Amygdala (tissue), 56 donors: ENCODE data around the gene MARCKS.

Experiments used
- DNase-seq, 56 donors: peaks; one replicate each; lab custom pipeline; 2025; lab: John Stamatoyannopoulos, UW

Gene MARCKS, protein sequence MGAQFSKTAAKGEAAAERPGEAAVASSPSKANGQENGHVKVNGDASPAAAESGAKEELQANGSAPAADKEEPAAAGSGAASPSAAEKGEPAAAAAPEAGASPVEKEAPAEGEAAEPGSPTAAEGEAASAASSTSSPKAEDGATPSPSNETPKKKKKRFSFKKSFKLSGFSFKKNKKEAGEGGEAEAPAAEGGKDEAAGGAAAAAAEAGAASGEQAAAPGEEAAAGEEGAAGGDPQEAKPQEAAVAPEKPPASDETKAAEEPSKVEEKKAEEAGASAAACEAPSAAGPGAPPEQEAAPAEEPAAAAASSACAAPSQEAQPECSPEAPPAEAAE

DNA sequence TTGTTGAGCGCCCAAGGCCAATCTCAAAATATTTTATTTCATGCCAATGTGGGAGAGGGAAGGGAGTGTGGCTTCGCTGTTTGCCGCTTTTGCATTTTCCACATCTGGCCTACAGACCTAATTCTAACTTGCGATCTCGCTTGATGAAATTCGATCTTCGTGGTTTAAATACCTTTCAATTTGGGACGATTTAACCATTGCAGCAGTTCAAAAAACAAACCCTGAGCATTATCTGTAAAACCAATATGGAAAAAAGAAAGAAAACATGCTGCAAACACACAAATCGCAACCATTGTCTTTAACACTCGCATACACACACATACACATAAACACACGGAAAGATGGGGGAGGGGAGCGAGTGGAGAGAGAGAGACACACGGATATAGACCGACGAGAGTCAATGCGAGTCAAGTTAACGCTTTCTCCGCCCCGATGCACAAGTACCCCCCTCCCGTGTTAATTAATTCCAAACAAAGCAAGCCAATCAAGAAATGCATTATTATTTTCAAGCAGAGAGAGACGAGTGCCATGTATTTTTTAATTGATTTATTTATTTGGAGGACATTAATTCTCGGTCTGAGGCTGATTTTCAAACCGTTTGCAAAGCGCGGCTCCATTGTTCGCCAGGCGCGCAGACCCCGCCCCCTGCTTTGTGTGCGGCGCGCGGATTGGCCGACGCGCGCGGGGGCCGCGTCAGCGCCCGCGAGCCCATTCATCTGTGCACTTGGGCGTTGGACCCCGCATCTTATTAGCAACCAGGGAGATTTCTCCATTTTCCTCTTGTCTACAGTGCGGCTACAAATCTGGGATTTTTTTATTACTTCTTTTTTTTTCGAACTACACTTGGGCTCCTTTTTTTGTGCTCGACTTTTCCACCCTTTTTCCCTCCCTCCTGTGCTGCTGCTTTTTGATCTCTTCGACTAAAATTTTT, at the start of gene MARCKS:
TSS of gene MARCKS (plus strand) at position 721 of the 931 bp plus-strand sequence. CDS start 401 bp downstream, outside the sequence.
- DNase-seq = peak in 54 of 56 donors; percentile 7 to 87 (median 64)

DNA sequence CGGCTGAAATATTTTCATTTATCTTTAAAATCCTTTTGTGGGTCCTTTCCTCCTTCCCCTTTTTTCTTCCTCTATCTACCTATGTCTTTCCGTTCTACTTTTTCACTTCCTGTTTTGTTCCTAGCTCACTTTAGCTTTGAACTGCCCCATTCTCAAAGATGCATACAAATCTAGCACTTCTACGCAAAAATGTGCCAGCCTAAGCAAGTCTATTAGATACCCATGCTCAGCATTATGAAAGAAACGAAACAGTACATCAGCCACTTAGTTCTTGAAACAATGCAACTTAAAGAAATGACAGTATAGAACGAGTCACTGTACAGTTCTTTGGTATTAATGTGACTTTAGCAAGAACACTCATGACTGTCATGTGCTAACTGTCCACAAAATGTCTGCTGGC, 47.3 kb upstream of the MARCKS start:
- DNase-seq = no peak

DNA sequence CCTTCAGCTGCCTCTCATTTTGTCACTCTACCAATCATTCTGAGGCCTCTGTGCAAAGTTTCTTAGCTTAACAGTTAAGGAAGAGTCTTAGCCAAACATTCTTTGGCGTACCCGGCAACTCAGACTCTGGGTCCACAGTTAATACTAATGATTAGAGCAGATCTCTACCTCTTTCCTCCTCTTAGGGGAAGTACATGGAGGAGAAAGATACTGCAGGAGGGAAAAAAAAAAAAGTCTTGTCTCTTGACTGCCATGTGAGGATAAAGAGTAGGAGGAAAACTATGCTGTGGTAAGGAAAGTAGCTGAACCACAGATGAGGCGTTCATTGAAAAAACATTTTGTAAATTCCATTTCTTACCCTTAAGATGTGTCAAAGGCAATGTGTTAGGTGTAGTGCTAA, 44.0 kb upstream of the MARCKS start:
- DNase-seq = no peak

DNA sequence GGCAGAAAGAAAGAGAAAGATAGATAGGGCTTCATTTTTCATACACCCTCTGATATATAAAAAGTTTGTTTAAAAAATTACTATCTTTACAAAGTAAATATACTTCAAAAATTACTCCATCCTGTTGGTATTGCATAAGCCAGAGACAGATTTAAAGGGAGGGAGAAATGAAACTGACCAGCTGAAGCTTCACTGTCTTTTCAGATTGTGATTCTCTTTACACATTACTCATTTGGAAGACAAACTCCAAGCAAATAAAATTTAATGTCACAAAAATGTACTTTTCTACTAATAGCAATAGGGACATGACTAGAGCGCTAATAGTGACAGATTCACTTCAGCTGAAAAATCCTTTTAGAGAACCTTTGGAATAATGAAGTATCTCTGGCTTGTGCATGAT, 38.6 kb upstream of the MARCKS start:
- no peak for DNase-seq

DNA sequence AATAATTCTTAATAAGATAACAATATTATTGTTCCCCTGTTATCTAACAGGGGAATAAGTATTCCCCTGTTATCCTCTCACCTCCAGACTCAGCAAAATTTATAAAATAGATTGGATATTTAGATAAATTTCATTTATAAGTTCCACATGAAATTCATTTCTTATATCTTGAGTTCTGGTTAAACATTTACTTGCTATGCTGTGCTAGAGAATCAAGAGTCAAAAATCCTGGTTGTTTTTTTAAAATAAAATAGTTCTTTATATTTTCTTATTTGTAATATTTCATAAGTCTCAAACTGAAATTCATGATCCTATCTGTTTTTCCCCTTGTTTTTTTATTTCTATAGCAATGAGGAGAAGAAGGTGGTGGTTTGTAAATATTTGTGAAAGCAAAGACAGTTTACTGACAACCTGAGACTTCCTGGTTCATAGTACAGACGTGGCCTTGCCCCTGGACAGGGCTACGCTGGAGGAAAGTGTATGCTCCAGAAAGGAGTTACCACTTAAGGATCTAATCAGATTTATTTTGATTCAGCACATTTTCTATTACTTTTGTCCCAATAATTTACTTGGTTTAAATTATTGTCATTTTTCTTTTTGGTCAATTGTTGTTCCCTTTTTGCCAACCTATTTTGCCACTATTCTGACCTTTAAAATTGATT, 37.8 kb upstream of the MARCKS start:
- DNase-seq = no peak

DNA sequence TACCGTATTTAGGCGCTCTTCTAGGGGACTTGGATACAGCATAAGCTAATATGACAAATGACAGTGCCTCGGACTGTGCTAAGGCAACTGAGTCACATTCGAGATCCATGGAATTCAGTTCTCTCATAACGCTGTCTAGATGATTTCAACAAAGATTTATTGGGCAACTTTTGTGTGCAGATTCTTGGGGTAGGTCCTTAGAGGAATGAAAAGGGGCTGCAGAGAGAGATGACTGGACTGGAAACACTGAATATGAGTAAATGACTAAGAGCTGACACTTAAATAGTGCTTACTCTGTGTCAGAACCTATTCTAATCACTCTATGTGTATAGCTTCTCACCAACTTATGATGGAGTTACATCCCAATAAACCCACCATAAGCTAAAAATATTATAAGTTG, 36.4 kb upstream of the MARCKS start:
- no peak for DNase-seq

DNA sequence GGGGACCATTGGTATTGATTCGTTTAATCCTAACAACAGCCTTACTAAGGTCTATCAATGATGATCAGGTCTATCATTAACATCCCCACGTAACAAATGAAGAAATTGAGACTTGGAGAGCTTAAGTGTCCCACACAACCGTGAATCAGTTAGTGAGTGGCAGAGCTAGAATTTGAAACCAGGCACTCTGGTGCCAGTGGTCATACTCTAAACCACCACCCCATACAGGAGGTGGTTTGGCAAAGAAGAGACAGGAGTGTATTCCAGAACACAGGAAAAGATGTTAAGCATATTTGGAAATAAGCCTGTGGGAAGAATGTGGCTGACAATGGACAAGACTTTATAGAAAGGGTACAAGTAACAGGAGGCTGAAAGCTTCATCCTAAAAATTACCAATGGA, 35.7 kb upstream of the MARCKS start:
- DNase-seq = no peak

DNA sequence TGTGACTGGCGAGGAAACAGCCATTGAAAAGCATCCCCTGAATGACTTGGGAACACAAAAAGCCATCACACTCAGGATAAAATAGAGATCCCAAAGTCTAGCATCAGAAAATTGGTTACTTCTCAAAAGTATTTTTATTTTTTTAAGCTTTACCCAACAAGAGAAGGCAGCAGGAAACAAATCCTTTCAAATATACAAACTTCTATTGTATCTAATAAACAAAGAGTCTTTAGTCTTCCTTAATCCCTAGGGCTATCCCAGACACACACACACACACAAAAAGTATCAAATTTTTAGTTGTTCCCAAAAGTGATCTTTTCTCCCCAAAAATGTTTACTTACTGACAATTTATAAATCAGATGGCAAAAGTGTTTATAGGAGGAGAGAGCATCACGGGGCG, 33.2 kb upstream of the MARCKS start:
- DNase-seq = no peak

DNA sequence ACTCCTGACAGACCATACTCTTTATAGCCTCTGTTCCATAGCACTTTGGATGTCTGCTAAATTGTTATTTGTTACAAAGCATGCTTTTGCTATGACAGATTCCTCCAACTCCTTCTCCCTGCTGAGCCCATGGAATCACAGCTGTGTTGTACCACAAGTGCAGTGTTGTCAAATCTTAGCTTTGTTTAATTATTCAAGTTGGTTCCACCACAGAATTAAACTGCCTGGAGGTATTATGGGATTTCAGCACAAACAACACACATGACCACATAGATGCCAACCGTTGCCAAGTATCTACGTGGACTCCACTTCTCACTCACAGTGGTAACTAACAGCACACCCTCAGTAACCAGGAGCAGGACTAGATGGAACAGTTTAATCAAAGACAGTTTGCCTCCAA, 32.7 kb upstream of the MARCKS start:
- DNase-seq = peak in 2 of 56 donors; percentile 1 to 2

DNA sequence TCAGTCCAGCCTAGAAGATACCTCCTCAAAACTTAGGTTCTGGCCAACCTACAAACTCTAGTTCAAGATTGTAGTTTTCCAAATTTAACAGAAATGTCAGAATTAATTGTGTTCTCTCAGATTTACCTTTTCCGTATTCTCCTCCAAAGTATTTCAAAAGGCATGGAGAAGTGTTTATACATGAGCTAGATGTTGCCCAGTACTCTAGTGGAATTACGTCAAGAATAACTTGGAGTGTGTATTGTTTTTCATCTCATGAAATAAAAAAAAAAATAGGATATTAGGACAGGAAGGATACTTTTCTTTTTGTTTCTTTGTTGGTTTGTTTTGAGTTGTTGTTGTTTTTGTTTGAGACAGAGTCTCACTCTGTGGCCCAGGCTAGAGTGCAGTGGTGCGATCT, 32.3 kb upstream of the MARCKS start:
- DNase-seq = no peak

DNA sequence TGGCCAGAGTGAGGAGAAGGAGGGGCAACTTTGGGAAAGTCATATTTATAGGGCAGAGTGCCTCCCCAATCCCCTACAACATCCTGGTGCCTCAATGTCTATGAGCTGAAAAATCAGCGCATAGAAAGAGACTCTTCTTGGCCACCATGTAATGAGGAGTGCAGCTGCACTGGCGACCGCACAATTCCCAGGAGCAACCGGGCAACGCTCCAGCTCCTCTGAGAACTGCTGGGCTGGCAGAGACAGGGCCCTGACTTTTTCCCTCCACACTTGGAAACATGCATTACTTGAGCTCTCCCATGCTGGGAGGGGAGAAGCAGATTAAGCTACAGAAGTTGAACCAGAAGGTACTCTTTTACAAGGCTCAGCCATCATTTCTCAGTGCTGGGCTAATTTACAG, 31.4 kb upstream of the MARCKS start:
- peak; percentile 6 to 91 (median 68) for DNase-seq

DNA sequence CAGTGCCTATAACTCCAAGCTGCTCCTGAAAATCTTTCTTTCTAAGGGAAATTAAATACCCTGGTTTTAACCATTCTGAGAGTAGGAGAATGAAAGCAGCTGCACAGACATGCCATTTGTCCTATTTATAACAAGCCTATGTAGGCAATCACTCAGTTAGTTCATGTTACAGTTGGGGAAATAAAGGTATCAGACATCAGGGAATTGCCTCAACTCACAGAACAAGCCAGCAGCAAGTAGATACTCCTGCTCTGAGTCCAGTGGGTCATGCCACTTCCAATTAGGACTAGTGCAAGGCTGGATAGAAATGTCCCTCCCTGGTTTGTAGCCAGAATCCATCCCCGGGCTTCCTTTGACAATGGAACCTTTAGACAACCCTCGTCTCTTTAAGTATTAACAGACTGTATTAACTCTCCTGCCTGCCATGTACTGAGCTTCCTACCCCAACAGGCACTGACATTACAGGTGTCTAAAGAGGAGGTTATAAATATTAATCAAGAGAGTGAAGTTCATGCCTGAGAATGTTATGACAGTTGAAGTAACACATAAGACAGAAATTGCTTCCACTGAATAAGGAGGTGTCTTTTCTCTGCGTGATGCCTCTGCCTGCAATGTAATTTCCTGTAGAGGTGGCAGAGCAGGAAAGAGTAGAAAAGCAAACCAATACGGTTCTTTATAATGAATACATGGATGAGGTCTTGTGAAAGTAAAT, 28.0 kb upstream of the MARCKS start:
- DNase-seq = no peak

DNA sequence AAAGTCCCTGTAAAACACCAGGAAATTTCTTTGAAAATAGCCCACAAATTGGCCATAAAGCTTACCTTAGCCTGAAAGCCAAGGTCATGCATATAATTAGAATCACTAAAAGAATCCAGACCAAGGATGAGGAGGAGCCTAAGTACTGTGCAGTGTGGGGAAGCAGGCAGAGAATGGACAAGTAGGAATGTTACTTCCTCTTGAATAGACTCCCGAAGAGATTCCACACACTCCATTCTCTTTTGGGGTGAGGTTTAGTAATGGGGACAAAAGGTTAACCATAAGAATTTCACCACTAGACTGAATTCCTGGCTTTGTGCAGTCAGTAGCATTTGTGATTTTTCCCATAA, 27.5 kb upstream of the MARCKS start:
- DNase-seq = no peak

DNA sequence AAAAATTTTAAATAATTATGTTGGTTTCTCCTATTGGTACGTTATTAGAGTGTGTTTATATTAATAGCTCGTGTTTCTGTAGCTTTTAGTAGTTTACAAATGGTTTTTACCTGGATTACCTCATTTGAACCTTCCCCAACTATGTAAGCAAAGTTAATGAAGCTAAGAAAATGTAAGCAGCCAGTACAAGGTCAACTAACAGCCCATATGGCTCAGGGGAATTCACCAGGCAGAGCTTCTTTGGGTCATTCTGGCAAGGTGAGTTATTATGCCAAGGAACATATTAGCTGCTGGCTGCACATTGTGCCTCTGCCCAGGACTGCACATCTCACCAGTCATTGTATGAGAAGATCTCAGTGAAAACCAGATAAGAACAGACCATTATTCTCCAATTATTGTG, 27.0 kb upstream of the MARCKS start:
- no peak for DNase-seq

DNA sequence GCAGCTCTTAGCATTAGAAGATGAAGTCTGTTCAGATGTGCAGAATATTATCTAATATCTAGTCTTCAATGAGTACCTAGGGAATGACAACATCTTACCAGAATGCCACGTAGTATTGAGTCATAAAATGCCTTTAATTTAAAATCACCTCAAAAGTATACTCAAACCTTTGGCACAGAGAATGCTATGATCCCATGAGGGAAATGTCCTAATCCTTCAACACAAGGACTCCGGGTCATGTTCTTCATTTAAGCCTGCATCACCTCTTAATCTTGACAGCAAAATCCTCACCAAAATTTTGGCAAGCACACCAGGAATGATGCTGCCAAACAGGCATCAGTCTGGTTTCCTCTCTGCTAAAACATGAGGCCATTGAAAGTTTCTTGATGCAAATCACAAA, 23.6 kb upstream of the MARCKS start:
- DNase-seq = no peak

DNA sequence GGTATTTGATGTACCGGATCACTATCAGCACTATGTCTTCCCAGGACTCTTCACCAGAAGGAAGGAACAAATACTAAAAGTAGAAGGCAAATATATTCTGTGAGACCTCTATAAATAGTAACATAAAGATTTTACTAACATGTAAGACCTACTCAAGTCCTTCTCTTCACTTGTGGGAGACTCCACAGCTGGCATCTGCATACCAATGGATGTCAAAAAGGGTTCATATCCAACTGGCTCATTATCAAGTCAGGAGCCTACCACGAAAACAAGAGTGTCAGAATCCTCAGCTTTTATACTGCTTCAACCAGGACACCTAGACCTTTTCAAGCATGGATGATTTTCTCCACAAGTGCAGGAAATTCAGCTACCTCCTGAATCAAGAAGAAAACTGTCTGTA, 20.0 kb upstream of the MARCKS start:
- no peak for DNase-seq

DNA sequence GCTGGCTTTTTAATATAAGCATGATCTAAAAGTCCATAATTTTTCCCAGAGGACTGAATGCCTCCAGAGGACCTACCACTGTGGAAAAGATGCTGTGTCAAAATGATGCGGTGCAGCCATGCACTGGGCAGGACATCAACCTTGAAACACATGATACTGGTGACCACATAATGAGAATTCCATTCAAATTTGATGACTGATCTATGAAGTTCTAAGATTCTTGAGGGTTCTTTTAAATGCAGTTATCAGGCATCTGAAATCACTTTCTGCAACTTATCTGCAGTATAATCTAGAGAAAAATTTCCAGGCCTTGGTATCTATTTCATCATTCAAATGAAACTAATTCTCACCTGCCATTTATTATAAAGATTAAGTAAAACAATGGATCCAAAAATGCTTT, 15.0 kb upstream of the MARCKS start:
- no peak for DNase-seq

DNA sequence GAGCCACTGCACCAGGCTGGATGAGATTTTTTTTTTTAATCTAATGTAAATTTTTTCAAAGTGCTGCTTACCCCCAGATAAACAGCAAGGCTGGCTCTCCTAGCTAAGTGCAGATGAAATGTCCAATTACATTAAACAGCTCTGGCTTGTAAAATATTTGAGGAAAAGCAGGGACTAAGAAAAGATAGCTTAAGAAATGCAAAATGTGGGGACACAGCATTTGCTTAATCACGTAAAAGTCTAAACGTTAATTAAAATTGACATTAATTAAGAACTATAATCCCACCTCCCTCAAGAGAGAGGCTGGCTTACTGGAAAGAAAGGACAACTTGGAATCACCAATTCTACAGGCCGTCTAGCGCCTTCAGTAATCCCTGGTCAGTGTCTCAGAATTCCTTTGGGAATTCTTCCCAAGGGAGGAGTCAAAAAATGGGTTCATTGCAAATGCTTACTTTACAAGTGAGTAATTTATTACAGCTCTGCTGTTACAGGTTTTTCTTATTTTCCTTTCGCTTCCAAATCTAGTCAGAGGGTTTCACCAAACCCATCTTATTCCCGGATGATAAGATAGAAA, 13.6 kb upstream of the MARCKS start:
- no peak for DNase-seq

DNA sequence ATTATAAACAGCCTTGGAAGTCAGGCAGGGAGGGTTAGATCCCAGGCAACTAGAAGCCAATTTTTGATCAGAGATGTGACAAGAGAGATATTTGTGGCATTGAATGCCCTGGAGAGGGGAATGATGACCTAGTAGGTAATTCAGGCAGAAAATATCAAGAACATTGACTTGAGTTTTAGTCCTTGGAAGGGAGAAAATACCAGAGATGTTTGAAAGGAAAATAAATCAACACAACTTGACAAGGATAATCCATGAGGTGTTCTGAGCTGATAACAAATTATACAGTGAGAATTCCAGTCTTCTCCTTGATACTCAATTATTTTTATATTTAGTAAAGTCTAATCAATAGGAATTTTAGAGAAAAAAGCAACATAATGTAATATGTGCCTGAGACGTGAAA, 10.6 kb upstream of the MARCKS start:
- no peak for DNase-seq

DNA sequence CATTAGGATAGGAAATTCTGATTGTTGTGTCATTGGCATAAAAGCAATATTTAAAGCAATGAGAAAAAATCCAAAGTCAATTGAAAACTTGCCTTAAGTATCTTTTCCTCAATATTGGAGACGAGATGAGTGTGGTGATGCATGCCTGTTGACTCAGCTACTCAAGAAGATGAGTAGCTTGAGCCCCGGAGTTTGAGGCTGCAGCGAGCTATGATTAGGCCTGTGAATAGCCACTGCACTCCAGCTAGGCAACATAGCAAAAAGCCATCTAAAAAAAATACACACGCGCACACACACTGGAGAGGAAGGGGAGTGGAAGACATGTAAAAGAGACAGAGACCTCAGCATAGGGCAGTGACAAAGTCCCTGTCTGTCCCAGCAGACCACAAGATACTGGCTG, 9.7 kb upstream of the MARCKS start:
- DNase-seq = no peak
